ENCODE data around the gene SGPL1. TPM values are rescaled to one million over a fixed set of nuclear protein-coding genes. Genes with fewer than 3 reads are reported as not detected.
A peak's percentile ranks its signal among the peaks of the same experiment; 100 is the strongest.

The SGPL1 gene
- total and polyA plus RNA-seq, 8 donors = 47.5 to 60.6 (median 53.7) TPM

DNA sequence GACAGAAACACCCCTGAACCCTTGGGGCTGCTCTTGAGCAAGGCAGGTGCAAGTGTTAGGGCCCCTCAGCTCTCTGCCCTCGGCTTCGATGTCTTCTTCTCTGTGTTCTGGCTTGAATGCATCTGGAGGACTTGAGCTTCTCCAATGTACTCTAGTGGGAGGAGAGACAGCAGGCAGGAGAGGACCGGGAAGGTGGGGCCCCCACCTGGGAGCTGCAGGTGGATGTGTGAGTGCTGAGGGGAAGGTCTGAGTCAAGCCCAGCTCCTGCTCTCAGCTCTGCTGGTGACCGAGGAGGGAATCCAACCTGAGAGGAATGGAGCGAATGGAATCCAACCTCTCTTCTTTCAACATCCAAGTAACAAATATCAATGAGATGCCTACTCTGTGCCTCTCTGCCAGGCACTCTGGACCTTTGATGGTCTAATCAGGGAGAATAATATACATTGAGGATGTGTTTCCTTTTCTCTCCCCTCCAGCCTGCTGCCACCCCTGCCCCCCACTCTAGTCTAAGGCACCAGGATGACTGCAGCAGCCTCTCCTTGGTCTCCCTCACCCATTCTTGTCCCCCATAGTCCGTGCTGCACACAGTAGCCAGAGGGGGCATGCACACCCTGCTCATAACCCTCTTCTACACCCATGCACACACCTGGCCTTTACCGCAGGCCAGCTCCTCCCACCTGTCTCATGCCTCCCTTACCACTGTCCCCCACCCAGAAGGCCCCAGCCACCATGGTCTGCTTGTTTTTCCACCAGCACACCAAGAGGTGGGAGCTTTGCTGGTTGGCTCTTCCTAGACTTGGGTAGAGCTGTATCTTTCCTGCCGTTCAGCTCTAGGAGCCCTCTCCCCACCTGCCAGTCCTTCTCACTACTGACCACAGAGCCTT lies 44.2 kb upstream of the SGPL1 start:
- Histone ChIP-seq H3K4me3 (no peak overlapping the region), H3K36me3 (no peaks in the 10 kb centered on the region), H3K4me1 (no peaks in the 10 kb centered on the region), H3K9me3 (no peaks in the 10 kb centered on the region), H3K27me3 (no peaks in the 10 kb centered on the region), H3K27ac (no peak overlapping the region)
- TF ChIP-seq, protein P1, sequence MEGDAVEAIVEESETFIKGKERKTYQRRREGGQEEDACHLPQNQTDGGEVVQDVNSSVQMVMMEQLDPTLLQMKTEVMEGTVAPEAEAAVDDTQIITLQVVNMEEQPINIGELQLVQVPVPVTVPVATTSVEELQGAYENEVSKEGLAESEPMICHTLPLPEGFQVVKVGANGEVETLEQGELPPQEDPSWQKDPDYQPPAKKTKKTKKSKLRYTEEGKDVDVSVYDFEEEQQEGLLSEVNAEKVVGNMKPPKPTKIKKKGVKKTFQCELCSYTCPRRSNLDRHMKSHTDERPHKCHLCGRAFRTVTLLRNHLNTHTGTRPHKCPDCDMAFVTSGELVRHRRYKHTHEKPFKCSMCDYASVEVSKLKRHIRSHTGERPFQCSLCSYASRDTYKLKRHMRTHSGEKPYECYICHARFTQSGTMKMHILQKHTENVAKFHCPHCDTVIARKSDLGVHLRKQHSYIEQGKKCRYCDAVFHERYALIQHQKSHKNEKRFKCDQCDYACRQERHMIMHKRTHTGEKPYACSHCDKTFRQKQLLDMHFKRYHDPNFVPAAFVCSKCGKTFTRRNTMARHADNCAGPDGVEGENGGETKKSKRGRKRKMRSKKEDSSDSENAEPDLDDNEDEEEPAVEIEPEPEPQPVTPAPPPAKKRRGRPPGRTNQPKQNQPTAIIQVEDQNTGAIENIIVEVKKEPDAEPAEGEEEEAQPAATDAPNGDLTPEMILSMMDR (IDR thresholded peaks at IDR 0.05) = no peak
- no peak for ATAC-seq
- intact Hi-C loops (cut with DNase I) = no loop called here
- no peak for DNase-seq

DNA sequence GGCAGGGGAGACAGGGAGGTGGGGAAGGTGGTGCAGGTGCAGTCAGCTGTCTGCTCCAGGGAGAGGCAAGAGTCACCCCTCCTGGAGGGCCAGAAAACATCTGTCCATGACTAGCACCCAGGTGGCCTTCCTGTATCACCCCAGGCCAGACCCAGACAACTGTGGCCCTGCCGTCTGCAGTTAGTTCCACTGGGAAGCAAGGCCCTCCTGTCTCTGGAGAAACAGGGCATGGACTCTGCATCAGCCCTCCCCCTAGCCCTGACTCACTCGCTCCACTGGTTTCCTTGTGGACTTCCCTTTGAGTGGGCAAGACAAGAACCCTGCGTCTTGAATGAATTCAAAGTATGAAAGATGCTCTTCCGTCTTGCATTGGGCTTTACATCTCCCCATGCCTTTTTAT lies 43.1 kb upstream of the SGPL1 start:
- H3K36me3 ChIP-seq = no peaks in the 10 kb centered on the region
- intact Hi-C loops (cut with DNase I) = no loop called here
- ATAC-seq = no peak

DNA sequence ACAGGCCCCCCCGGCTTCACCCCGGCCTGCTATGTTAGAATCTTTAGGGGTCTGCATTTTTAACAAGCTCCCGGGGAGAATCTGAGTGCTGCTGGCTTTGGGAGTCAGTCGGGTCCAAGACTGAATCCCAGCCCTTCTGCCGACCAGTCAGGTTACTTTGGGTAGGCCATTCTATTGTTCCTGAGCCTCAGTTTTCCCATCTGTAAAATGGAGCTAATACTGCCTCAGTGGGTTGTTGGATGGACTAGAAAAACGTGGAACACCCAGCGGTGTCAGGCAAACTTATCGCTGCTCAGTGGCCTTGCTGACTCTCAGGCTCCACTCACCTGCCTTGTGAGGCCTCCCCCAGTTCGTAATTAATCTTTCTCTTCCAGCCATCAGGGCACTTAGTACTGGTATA lies 42.3 kb upstream of the SGPL1 start:
- no peak overlapping the region for H3K27ac ChIP-seq
- intact Hi-C loops (cut with DNase I) = no loop called here
- no peak for DNase-seq
- H3K27me3 ChIP-seq = no peaks in the 10 kb centered on the region
- H3K36me3 ChIP-seq = no peaks in the 10 kb centered on the region
- no peaks in the 10 kb centered on the region for H3K9me3 ChIP-seq
- ATAC-seq = no peak
- H3K4me3 ChIP-seq = no peak overlapping the region
- H3K4me1 ChIP-seq = no peaks in the 10 kb centered on the region
- TF ChIP-seq, protein P1 (IDR thresholded peaks at IDR 0.05) = no peak

More for the DNA sequence above, 43.1 kb upstream of the SGPL1 start:
- DNase-seq = no peak
- Histone ChIP-seq H3K27ac (no peak overlapping the region), H3K4me3 (no peak overlapping the region), H3K9me3 (no peaks in the 10 kb centered on the region), H3K27me3 (no peaks in the 10 kb centered on the region), H3K4me1 (no peaks in the 10 kb centered on the region)
- TF ChIP-seq, protein P1 (IDR thresholded peaks at IDR 0.05) = no peak

DNA sequence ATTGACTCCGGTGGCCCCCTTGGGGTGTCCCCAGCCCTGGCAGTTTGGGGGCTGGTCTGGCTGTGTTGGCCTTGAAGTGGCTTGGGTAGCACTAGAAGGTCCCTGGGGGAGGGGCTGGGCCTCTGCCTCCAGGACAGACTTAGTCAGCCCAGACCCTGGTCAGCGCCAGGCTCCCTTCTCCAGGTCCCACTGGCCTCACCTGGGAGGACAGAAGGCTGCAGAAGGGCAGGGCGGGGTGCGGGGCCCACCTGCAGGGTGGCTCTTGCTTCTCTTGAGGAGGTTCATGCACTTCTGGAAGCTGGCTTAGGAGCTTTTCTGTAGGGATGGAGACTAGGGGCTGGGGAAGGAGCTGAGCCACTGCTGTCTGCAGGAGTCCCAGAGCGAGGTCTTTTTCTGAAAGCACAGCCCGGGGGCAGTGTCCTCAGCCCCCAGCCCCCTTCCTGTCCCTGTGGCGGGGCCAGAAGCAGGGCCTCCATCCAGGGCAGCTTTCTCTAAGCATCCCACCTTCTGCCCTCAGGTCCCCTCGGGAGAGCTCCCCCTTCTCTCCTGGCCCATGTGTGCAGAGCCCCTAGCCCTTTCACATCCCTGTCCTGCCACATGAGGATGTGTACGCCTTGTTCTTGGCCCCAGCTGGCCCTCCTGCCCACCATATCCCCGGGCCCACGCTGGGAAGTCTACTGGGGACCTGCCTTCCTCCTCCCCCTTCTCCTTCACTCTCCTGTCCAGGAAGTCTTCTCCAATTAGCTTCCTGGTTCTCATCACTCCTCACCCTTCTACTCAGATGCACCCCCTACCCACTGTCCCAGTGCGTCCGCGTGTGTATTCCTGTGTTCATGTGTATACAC lies 41.6 kb upstream of the SGPL1 start:
- Histone ChIP-seq H3K36me3 (no peaks in the 10 kb centered on the region), H3K4me3 (no peak overlapping the region), H3K27ac (no peak overlapping the region), H3K27me3 (no peaks in the 10 kb centered on the region), H3K9me3 (no peaks in the 10 kb centered on the region), H3K4me1 (no peaks in the 10 kb centered on the region)
- peak in 1 of 4 donors; percentile 61 for DNase-seq
- TF ChIP-seq, protein P1 (IDR thresholded peaks at IDR 0.05) = no peak
- ATAC-seq = no peak
- intact Hi-C loops (cut with DNase I) = no loop called here
